K562 (cell line): Measurements from ENCODE around the gene TTLL3. TPM values are rescaled to one million over a fixed set of nuclear protein-coding genes. Genes with fewer than 3 reads are reported as not detected.
A peak's percentile ranks its signal among the peaks of the same experiment; 100 is the strongest.

ENCODE experiments used
- ATAC-seq: fragments of 200-7000 bp; cut with Tn5 transposase; 3 replicates; pipeline ENCODE4 v1.9.1; 2020; ENCODE audit warnings: moderate library complexity
- BruUV-seq: library from RNA; stranded (reverse); fragments of 400-500 nt; replicated peaks from 2 replicates; lab custom pipeline; 2021; lab: Mats Ljungman, UMichigan
- CTCF ChIA-PET: fragments of 300-600 bp; formaldehyde crosslinking; extraction: SDS; loops from one replicate; lab custom pipeline; 2021; ENCODE audit warnings: low intra/inter-chr PET ratio; lab: Yijun Ruan, JAX
- POLR2A ChIA-PET: fragments of 300-600, 350-650 bp; sonication (Branson Sonifier 250); formaldehyde crosslinking; extraction: SDS; loops from one replicate; lab custom pipeline; 2021; ENCODE audit warnings: antibody characterized with exemption, inconsistent platforms; lab: Yijun Ruan, JAX
- DNase-seq, 4 experiments: peaks; one replicate each; pipeline versions ENCODE4 v3.0.0 to v3.0.0-alpha.2; 2011 to 2018; ENCODE audit warnings: low spot score in 3 of 4, mixed read lengths in 3 of 4; ENCODE audit errors: extremely low read depth in 1 of 4
- FAIRE-seq: peaks from 2 replicates; lab custom pipeline; 2011; peaks lifted over from hg19 to GRCh38; lab: Jason Lieb, UNC
- H2AFZ ChIP-seq: 2 replicates; pipeline ENCODE4 v1.6.0; 2011; ENCODE audit warnings: low read depth, low read length, control low read depth, inconsistent platforms
- H3K27ac ChIP-seq: fragments of 200-600 bp; 3 replicates; pipeline ENCODE4 v1.8.0; 2011; ENCODE audit warnings: low read depth, mild to moderate bottlenecking, control low read depth, inconsistent platforms, low read length, moderate library complexity, mixed read lengths; ENCODE audit errors: extremely low read depth
- H3K27me3 ChIP-seq, 2 experiments: fragments of 300-600 bp in 1 of 2; 2 replicates in 1 of 2; 3 replicates in 1 of 2; pipeline versions ENCODE4 v1.6.0 to v1.8.0; 2011; ENCODE audit warnings: inconsistent platforms in 2 of 2, low read length in 2 of 2, mild to moderate bottlenecking in 1 of 2, mixed read lengths in 1 of 2, moderate library complexity in 1 of 2; ENCODE audit not compliant: control insufficient read depth in 2 of 2, insufficient read depth in 2 of 2
- H3K36me3 ChIP-seq: fragments of 300-600 bp; 3 replicates; pipeline ENCODE4 v1.8.0; 2011; ENCODE audit warnings: mild to moderate bottlenecking, low read length, inconsistent platforms; ENCODE audit not compliant: control insufficient read depth, insufficient read depth
- H3K4me1 ChIP-seq, 2 experiments: fragments of 200-600 bp in 1 of 2; replicated peaks in 1 of 2; 2 replicates in 1 of 2; 3 replicates in 1 of 2; pipeline versions ENCODE4 v1.5.1 to v1.8.0; 2011; ENCODE audit warnings: inconsistent platforms in 2 of 2, low read length in 2 of 2, mild to moderate bottlenecking in 1 of 2, mixed read lengths in 1 of 2, moderate library complexity in 1 of 2; ENCODE audit not compliant: control insufficient read depth in 2 of 2, insufficient read depth in 2 of 2
- H3K4me2 ChIP-seq: 2 replicates; pipeline ENCODE4 v1.6.1; 2011; ENCODE audit warnings: low read length, control low read depth, inconsistent platforms, mixed read lengths; ENCODE audit not compliant: insufficient read depth
- H3K4me3 ChIP-seq: fragments of 200-600 bp; sonication (generic), shearing (Covaris generic); 2 replicates; pipeline ENCODE4 v1.5.1; 2016; ENCODE audit warnings: control low read depth, inconsistent platforms
- H3K79me2 ChIP-seq: fragments of 200-600 bp; 3 replicates; pipeline ENCODE4 v1.8.0; 2011; ENCODE audit warnings: low read length, inconsistent platforms; ENCODE audit not compliant: control insufficient read depth, insufficient read depth
- H3K9ac ChIP-seq, 2 experiments: 2 replicates each; pipeline versions ENCODE4 v1.6.0 to v1.6.1; 2011; ENCODE audit warnings: low read depth in 2 of 2, low read length in 2 of 2, control low read depth in 1 of 2, inconsistent platforms in 1 of 2, mild to moderate bottlenecking in 1 of 2, mixed read lengths in 1 of 2; ENCODE audit not compliant: insufficient read depth in 1 of 2
- H3K9me1 ChIP-seq: one replicate; pipeline ENCODE4 v1.6.0; 2011; ENCODE audit warnings: inconsistent platforms, mild to moderate bottlenecking, low read length, moderate library complexity; ENCODE audit not compliant: control insufficient read depth, insufficient read depth
- H3K9me3 ChIP-seq: replicated peaks from 2 replicates; pipeline ENCODE4 v1.5.1; 2011; ENCODE audit warnings: low read depth, low read length, inconsistent platforms; ENCODE audit not compliant: control insufficient read depth, insufficient read depth
- H4K20me1 ChIP-seq: replicated peaks from 2 replicates; pipeline ENCODE4 v1.6.1; 2011; ENCODE audit warnings: low read length, inconsistent platforms, mixed read lengths; ENCODE audit not compliant: control insufficient read depth, insufficient read depth
- ARID1B ChIP-seq: fragments of 450-650 bp; IDR thresholded peaks from 2 replicates; pipeline ENCODE4 v1.6.1; 2016; ENCODE audit warnings: antibody characterized with exemption, mild to moderate bottlenecking, inconsistent platforms
- CLOCK ChIP-seq: fragments of 250-450 bp; sonication (Bioruptor Pico); IDR thresholded peaks from 2 replicates; pipeline ENCODE4 v1.4.0; 2020; ENCODE audit warnings: mild to moderate bottlenecking, moderate library complexity, borderline replicate concordance
- KLF16 ChIP-seq: IDR thresholded peaks from 2 replicates; pipeline ENCODE4 v1.6.1; 2016; ENCODE audit warnings: antibody characterized with exemption
- RBM25 ChIP-seq: fragments of 200-400 bp; formaldehyde crosslinking; IDR thresholded peaks from 2 replicates; pipeline ENCODE4 v1.6.1; 2018; ENCODE audit warnings: low read length, low read depth, moderate library complexity; ENCODE audit not compliant: severe bottlenecking
- TAF15 ChIP-seq: fragments of 200-400 bp; formaldehyde crosslinking; IDR thresholded peaks from 2 replicates; pipeline ENCODE4 v1.6.1; 2017; ENCODE audit warnings: mild to moderate bottlenecking, low read depth, low read length, moderate library complexity
- WGBS: fragments of 100-300 bp; shearing (Covaris generic); methylation state at CpG from one replicate; pipeline ENCODE4 v1.1.6; 2016; ENCODE audit warnings: low coverage, mixed read lengths; ENCODE audit not compliant: insufficient coverage; ENCODE audit errors: missing lambda C conversion rate; 5-methylcytosine and 5-hydroxymethylcytosine counted together
- in situ Hi-C: fragments of 300-500 bp; cut with MboI; formaldehyde crosslinking; loops from 4 replicates; pipeline ENCODE4 v1.15.0; 2018; ENCODE audit warnings: inconsistent platforms, mixed read lengths
- intact Hi-C: fragments of 100-400 bp; cut with micrococcal nuclease; formaldehyde crosslinking; loops from 2 replicates; pipeline ENCODE4 v1.14.2; 2022
- polyA plus RNA-seq, 8 experiments: library from polyadenylated mRNA; depleted of rRNA in 4 of 8; stranded (reverse) in 5 of 8; unstranded in 3 of 8; fragments of >200 nt; fragmentation: Nextera tagmentation in 2 of 8; fragmentation: Illumina TruSeq in 1 of 8; extraction: Ambion mirVana in 2 of 8; extraction: Trizol in 1 of 8; gene quantifications; 2 replicates each; pipeline versions ENCODE4 v1.2.1 to v1.2.3, GENCODE V29; 2011 to 2014; ENCODE audit warnings: inconsistent platforms in 1 of 8, missing spikeins in 1 of 8
- total RNA-seq, 7 experiments: library from RNA; depleted of rRNA in 6 of 7; stranded (reverse); fragments of >200 nt in 6 of 7; fragmentation: Illumina TruSeq in 2 of 7; extraction: Trizol in 2 of 7; gene quantifications; 2 replicates each; pipeline versions ENCODE4 v1.2.1 to v1.2.3, GENCODE V29; 2011 to 2021; ENCODE audit warnings: low replicate concordance in 1 of 7

TTLL3 gene
- total and polyA plus RNA-seq, 9 of the 15 experiments (the other 6 are each of a cell fraction or from before 2014, with no cell fraction given) = 8.9 to 106 (median 33.2) TPM

- no TSS peak for BruUV-seq
- Histone ChIP-seq H3K9ac (peak overlapping the region in 1 of 2 experiments; percentile 66; a peak in 1 of 4 replicates), H3K79me2 (no peaks in the 10 kb centered on the region), H3K27me3 (no peaks in the 10 kb centered on the region), H3K4me1 (peaks cover 0 to 19% of the 10 kb centered on the region in 2 experiments; a peak in 3 of 5 replicates), H3K9me3 (no peaks in the 10 kb centered on the region), H4K20me1 (no peaks in the 10 kb centered on the region), H3K4me2 (no peak overlapping the region), H2AFZ (no peak overlapping the region), H3K27ac (no peak overlapping the region), H3K36me3 (no peaks in the 10 kb centered on the region), H3K4me3 (no peak overlapping the region), H3K9me1 (no peaks in the 10 kb centered on the region)
- CTCF ChIA-PET = no interaction called here
- WGBS = 55% methylated on average over 6 of the region's 6 CpGs
- FAIRE-seq (no peak), DNase-seq (no peak), ATAC-seq (no peak)
- in situ Hi-C loops (no loop called here), intact Hi-C loops (no loop called here)
- POLR2A ChIA-PET = interaction anchor here (0.8 to 1.3 kb wide), 3 partner anchors 14 to 17 kb away, joined by 3 to 6 read pairs (median 4); no protein-coding TSS in a partner anchor
- TF ChIP-seq TAF15 (no peak), ARID1B (no peak), CLOCK (CRISPR knock-in tag) (no peak), KLF16 (no peak), RBM25 (no peak)
These were observed 41.8 kb upstream of the TTLL3 start for GRCh38 chr3:9768141-9768775.
